NCI-H1105 (cell line): ENCODE results near the gene CCDC8.
A peak's percentile ranks its signal among the peaks of the same experiment; 100 is the strongest.
"Not testable (repeated sequence)": the region's sequence is repeated elsewhere in the genome, so short reads cannot be mapped to it uniquely, and the experiment has no call there.

Source experiments
- DNase-seq: peaks from one replicate; lab custom pipeline; 2025; lab: John Stamatoyannopoulos, UW

CCDC8 gene, protein sequence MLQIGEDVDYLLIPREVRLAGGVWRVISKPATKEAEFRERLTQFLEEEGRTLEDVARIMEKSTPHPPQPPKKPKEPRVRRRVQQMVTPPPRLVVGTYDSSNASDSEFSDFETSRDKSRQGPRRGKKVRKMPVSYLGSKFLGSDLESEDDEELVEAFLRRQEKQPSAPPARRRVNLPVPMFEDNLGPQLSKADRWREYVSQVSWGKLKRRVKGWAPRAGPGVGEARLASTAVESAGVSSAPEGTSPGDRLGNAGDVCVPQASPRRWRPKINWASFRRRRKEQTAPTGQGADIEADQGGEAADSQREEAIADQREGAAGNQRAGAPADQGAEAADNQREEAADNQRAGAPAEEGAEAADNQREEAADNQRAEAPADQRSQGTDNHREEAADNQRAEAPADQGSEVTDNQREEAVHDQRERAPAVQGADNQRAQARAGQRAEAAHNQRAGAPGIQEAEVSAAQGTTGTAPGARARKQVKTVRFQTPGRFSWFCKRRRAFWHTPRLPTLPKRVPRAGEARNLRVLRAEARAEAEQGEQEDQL

DNA sequence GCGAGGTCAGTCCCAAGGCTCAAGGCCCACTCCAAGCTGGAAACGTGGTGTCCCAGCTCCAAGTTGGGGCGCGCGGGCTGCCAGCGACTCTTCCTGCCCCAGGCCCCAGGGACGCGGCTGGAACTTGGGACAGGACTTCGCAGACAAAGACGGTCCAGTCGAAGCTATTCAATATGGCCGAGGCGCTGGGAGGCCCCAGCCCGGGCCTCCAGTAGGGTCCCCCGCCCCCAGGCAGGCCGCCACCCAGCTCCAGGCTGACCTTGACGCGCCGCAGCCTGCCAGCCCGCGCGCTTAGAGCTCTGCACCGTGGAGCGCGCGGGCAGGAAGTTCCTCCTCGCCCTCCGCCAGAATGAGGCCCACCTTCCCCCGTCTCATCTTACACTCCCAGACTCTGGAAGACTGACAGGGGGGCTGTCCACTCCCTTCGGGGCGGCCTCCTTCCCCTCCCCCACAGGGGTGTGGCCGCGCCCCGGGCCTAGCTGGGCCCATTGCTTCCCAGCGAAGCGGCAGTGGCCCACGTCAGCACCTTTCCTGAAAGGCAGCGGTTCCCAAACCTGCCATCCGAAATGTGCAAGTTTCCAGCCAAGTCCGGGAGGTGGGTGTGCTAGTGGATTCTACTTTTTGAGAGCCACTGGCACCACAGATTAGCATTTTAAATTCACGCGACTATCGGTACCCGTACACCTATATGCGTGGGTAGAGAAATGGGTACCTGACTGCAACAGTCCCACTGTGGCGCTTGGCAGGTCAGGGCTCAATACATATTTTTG, at the start of gene CCDC8:
CCDC8 (minus strand) TSS at position 303 of the 770 bp plus-strand sequence. CDS start 754 bp downstream, outside the sequence.
- peak; percentile 95 for DNase-seq

DNA sequence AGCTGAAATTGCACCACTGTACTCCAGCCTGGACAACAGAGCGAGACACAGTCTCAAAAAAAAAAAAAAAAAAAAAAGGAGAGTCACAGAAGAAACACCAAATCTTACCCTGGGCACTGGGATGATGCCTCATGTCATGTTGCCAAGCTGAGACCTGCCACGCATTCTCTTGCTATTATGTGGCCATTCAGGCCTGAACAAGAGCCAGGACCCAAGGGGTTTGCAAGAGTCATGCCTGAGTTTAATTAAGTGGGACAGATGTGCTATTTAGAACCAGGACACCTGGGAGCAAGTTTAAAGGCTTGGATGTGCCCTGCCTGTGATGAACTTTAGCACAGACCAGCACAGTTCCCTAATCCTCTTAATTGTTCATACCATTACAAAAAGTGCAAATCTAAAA, 48.2 kb upstream of the CCDC8 start:
- DNase-seq = no peak

DNA sequence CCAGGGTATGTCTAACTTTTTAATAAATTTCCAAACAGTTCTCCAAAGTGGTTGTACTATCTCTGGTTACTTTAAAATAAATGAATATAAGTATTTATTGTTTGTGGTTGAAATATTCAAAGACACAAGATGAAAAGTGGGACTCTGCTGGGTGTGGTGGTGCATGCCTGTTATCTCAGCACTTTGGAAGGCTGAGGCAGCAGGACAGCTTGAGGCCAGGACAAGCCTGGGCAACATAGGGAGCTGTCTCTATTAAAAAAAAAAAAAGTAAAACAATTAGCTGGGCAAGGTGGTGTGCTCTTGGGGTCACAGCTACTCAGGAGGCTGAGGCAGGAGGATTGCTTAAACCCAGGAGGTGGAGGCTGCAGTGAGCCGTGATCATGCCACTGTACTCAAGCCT, 47.6 kb upstream of the CCDC8 start:
- DNase-seq = no peak

DNA sequence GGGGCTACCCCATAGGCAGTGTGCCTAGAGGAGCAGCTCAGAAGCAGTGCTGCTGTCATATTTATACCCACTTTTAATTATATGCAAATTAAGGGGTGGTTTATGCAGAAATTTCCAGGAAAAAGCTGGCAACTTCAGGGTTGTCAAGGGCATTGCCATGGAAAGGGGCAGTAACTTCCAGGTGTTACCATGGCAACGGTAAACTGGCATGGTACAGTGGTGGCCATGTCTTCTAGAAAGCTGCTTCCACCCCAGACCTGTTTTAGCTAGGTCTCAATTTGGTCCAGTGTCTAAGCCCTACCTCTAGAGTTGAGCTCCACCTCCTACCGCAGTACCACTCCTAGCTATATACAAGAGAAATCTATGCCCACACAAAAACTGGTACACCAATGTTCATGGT, 46.7 kb upstream of the CCDC8 start:
- DNase-seq = no peak

DNA sequence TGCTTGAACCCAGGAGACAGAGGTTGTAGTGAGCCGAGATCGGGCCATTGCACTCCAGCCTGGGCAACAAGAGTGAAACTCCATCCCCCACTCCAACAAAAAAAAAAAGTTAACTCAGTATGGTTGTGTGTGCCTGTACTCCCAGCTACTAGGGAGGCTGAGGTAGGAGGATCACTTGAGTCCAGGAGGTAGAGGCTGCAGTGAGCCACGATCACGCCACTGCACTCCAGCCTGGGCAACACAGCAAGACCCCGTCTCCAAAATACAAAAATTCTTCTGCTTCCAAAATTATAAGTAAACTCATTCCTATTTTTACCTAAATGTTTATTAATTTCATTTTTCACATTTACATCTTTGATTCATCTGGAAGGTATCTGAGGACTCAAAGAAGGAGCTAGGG, 43.6 kb upstream of the CCDC8 start:
- no peak for DNase-seq

DNA sequence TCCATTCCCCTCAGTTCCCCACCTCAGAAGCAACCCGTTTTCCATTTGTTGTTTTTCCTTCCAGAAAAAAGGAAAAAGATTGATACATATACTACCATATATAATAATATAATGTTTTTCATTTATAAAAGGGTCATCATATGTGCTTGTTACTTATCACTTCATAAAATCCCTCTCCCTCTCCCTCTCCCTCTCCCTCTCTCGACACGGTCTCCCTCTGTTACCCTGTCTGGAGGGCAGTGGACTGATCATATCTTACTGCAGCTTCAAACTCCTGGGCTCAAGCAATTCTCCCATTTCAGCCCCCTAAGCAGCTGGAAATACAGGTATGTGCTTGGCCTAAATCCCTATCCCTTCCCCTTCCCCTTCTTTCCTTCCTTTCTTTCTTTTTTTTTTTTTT, 40.9 kb upstream of the CCDC8 start:
- no peak for DNase-seq

DNA sequence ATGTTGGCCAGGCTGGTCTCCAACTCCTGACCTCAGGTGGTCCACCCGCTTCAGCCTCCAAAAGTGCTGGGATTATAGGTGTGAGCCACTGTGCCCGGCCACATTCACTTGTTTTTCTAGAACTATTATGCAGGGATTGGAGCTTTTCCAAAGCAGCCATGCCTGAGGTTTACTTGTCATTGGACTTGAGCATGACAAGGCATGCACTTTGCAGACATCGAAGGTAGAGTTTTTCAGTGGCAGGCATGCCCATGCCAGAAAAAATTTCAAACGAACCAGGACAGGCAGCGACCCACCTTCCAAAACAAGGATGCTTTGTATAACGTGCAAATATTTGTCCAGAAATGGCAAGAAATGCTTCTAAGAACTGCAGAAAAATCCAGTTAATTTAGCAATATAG, 40.3 kb upstream of the CCDC8 start:
- no peak for DNase-seq

DNA sequence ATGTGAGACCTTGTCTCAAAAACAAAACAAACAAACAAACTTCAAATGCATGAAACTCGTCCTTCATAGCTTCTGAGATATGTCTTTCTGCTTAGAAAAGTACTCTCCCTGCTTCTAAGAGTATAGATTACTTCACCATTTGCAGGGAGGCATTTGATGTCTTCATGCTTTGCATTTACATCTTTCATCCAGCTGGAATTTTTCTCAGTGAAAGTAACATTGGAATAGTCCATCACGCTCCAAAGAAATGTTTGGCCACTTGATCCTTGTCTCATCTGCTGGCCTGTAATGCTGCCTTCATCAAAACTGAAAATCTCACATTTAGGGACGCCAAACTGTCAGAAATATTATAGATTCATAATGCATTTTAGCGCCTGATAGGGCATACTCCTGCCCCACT, 38.8 kb upstream of the CCDC8 start:
- DNase-seq = no peak

DNA sequence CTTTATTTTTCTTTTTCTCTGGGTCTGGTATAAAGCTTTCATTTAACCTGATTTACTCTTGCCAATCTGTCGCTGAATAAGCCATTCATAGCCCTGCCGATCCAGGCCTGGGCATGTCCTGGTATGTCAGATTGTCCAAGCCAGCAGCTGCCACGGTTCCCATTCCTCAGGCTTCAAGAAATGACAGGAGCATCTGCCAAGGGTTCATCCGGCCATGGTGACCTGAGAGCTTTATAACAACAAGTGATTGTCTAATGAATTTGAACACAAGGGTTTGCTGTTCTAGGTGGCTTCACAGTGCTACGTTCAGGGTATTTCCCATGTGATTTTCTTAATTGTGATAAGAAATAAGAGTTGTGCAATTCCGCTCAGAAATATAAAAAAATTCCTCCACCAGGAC, 38.0 kb upstream of the CCDC8 start:
- peak; percentile 31 for DNase-seq

DNA sequence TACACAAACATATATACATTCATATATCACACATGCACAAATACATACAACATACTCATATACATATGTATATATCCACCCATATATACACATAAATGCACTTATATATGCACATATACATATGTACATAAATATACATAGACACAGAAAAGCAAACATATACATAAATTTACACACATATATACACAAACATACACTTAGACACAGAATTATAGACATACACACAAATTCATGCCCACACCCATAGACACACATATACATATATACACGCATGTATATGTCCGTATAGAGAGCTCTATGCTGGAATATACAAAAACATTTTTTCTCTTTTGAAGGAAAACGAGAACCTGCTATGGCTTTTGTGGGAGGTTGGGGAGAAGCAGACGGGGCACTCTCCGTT, 37.4 kb upstream of the CCDC8 start:
- no peak for DNase-seq

DNA sequence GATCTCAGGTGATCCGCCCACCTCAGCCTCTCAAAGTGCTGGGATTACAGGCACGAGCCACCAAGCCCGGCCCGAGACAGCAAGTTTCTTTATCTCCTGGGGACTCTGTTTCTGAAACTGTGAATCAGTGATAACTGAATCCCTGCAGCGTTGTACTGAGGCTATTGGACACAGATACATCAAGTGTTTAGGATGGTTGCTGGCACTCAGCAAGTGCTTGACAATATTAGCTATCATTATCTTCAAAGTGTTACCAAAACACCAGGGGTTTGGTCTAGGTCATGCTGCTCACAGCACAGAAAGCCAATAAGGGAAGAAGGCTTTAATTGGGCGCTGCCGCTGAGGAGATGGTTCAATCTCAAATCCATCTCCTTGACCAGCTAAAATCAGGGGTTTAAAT, 35.9 kb upstream of the CCDC8 start:
- DNase-seq = no peak

DNA sequence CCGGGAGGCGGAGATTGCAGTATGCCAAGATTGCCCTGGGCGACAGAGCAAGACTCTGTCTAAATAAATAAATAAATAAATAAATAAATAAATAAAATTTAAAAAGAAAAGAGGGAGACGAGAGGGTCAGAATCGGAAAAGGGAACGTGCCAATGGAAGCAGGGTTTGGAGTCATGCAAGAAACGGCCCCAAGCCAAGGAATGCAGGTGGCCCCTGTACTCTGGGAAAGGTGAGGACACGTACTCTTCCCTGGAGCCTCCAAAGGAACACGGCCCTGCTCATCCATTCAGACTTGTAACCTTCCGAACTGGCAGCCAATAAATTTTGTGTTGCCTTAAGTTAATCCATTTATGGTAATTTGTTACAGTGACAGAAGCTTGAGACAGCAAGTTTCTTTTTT, 35.2 kb upstream of the CCDC8 start:
- no peak for DNase-seq

DNA sequence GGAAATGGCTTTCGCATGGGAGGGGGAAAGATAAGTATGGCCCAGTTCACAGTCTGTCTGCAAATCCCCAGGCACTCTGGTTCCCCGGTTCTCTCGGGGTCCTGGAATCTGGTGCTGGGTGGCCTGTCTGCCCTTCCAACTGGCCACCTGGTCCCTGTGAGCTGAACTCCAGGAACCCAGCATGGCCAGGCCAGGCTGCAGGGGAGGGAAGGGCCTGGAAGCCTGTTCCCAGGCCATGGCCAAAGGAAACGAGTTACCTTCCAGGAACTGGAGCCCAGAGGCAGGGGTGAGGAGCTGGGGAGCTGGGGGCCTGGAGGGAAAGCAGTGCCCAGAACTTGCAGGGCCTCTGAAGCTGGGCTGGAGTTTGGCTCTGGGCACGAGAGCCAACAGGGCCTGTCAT, 34.5 kb upstream of the CCDC8 start:
- no peak for DNase-seq

DNA sequence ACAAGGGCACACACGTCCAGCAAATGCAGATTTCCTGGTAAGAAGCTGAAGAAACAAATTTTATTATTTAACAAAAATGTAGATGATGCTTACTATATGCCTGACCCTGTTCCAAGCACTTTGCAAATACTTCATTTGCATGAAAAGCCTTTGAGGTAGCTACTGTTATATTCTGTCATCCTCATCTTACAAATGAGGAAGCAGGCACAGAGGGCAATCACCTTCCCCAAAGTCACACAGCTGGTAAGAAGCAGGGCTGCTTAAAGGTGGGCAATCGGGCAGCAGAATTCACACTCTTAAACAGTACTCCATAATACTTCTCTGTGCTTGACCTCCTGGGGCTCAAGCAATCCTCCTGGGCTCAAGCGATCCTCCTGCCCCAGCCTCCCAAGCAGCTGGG, 33.6 kb upstream of the CCDC8 start:
- DNase-seq = no peak

DNA sequence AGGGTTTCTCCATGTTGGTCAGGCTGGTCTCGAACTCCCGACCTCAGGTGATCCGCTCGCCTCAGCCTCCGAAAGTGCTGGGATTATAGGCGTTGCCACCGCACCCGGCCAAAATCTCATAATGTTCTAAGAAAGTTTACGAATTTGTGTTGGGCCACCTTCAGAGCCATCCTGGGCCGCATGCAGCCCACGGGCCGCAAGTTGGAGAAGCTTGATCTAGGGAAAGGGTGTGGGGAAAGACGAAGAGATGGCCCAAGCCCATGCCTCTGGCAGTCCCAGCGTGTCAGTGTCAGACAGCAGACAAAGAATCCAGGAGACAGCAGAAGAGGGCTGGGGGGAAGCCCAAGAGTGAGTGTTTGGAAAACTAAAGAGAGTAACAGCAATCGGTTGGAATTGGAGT, 32.7 kb upstream of the CCDC8 start:
- DNase-seq = no peak

DNA sequence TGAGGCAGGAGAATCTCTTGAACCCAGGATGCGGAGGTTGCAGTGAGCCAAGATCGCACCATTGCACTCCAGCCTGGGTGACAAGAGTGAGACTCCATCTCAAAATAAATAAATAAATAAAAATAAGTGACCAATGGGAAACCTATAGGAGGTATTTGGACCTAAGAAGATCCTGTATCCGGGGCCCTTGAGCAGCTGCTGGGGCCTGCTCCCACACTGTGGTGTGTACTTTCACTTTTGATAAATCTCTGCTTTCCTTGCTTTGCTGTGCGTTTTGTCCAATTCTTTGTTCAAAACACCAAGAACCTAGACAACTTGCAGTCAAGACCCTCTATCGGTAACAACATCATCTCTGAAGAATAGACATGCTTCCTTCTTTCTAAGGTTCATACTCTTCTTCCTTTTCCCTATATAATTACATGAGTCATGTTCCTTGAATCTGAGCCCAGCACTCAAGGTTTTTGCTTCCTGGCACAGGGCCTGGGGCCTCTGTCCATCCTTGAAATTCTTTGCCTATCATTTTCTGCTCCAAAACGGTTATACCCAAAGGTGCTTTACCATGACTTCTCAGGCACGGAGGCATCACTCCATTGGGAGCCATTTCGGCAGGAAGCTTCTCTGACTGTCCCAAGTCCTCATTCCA, 29.6 kb upstream of the CCDC8 start:
- DNase-seq = no peak

DNA sequence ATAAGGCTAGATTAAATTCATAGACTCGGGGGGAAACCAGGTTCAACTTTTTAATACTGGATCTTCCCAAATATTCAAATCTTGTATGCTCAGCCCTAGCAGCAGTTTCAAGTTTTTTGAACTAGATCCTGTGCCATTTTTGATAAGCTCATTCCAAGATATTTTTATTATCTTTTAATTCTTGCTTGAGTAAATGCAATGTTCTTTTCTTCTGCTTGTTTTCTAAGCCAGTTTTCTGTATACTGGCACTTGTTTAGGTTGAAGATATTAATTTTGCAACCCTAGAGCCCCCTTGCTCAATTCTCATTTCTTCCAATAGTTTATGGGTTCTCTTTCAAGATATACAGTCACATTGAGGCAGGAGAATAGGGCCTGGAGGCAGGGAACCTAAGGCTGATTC, 28.5 kb upstream of the CCDC8 start:
- DNase-seq = no peak

DNA sequence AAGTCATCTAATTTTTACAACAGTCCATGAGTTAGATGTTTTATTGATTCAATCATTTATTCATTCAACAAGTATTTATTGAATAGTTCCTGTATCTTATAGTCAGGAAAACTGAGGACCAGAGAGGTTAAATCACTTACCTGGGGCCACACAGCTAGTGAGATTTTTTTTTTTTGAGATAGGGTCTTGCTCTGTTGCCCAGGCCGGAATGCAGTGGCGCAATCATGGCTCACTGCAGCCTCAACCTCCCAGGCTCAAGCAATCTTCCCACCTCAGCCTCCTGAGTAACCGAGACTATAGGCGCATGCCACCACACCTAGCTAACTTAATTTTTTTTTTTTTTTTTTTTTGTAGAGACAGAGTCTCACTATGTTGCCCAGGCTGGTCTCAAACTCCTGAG, 22.3 kb upstream of the CCDC8 start:
- DNase-seq = not testable (repeated sequence)

DNA sequence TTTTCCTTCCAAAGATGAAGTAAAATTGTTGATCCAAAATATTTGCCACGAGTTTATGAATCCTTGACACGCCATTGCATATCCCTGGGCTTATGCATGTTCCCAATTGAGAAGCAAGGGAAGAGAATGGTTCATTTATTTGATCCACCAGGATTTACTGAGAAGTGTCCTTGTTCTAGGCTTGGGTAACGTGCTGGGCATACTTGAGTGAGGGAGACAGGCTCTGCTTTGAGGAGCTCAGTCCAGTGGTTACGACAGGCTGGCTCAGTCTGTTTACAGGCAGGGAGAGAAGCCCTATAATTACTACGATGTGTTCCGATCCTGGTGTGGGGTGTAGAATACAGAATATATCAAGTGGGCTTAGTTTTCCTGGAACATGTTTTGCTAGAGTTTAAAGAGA, 21.6 kb upstream of the CCDC8 start:
- DNase-seq = no peak

DNA sequence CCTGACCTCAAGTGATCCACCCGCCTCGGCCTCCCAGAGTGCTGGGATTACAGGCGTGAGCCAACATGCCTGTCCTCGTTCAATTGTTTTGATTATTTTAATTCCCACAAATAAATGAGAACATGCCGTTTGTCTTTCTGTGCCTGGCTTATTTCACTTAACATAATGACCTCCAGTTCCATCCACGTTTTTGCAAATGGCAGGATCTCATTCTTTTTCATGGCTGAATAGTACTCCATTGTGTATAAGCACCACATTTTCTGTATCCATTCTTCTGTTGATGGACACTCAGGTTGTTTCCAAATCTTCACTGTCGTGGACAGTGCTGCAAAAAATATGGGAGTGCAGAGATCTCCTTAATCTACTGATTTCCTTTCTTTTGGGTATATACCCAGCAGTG, 20.1 kb upstream of the CCDC8 start:
- not testable (repeated sequence) for DNase-seq

DNA sequence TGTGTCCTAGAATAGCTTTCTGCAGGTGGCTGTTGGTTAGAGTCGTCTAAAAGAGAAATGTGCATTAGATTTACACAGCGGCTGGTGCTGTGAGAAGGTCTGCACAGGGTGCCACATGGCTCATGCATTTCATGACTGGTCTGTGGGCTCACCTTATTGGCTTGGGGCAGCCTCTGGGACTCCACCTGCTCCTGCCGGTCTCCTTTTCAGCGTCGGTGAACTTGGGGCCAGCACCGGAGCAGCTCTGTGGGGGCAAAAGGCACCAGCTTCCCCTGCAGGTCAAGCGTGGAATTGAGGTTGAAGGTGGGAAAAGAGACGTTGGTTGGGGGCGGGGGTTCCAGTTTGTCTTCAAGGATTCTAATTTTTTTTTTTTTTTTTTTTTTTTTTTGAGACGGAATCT, 18.5 kb upstream of the CCDC8 start:
- no peak for DNase-seq

DNA sequence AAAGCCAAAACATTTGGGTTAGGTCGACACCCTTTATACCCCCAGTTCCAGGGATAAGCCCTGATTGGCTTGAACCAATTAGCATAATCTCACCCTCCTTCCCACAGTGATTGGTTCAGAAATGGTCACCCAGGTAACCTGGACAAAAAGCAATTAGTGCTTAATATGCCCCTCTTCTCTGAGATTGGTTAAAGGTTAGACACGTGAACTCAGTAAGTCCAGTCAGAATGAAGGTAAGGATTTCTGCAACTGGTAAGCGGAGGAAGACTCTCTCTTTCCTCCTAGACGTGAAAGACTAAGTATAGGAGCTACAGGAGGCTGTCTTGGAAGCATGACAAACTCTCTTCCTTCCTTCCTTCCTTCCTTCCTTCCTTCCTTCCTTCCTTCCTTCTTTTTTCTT, 16.6 kb upstream of the CCDC8 start:
- DNase-seq = no peak
